Neural cell (in vitro differentiated cells): ENCODE data around the gene INF2.

ENCODE experiments used
- CTCF ChIP-seq: fragments of 450-650 bp; IDR thresholded peaks from 2 replicates; pipeline ENCODE4 v1.5.1; 2014; ENCODE audit warnings: antibody characterized with exemption, mild to moderate bottlenecking, moderate library complexity; ENCODE audit not compliant: poor library complexity, severe bottlenecking
- EP300 ChIP-seq: fragments of 450-650 bp; conservative IDR thresholded peaks from 2 replicates; pipeline ENCODE4 v1.6.1; 2014; ENCODE audit warnings: antibody characterized with exemption, mild to moderate bottlenecking, moderate library complexity; ENCODE audit not compliant: poor library complexity, severe bottlenecking
- EZH2 ChIP-seq: fragments of 200-600, 300-800 bp; shearing (Covaris generic), sonication (generic); IDR thresholded peaks from 2 replicates; pipeline ENCODE4 v1.6.1; 2014; ENCODE audit warnings: antibody characterized with exemption, low read length, borderline replicate concordance, mild to moderate bottlenecking; ENCODE audit not compliant: insufficient read depth, poor library complexity, severe bottlenecking
- MXI1 ChIP-seq: fragments of 450-650 bp; conservative IDR thresholded peaks from 2 replicates; pipeline ENCODE4 v1.6.1; 2014; ENCODE audit warnings: antibody characterized with exemption, mild to moderate bottlenecking; ENCODE audit not compliant: poor library complexity, severe bottlenecking
- POLR2AphosphoS5 ChIP-seq: IDR thresholded peaks from 2 replicates; pipeline ENCODE4 v1.6.1; 2012
- RAD21 ChIP-seq: fragments of 450-650 bp; conservative IDR thresholded peaks from 2 replicates; pipeline ENCODE4 v1.6.1; 2014; ENCODE audit warnings: antibody characterized with exemption, mild to moderate bottlenecking, moderate library complexity
- REST ChIP-seq: IDR thresholded peaks from 2 replicates; pipeline ENCODE4 v1.6.1; 2012; ENCODE audit warnings: borderline replicate concordance
- SMC3 ChIP-seq: fragments of 450-650 bp; conservative IDR thresholded peaks from 2 replicates; pipeline ENCODE4 v1.6.1; 2014; ENCODE audit warnings: antibody characterized with exemption, mild to moderate bottlenecking, moderate library complexity; ENCODE audit not compliant: poor library complexity
- TAF1 ChIP-seq: IDR thresholded peaks from 2 replicates; pipeline ENCODE4 v1.6.1; 2012; ENCODE audit warnings: low read depth

GRCh38 chr14:104685998-104686610 lies 3.3 kb upstream of the INF2 start:
- no peak for TF ChIP-seq CTCF
- no peak for TF ChIP-seq MXI1
- no peak for TF ChIP-seq EZH2
- TF ChIP-seq TAF1: no peak
- TF ChIP-seq RAD21: no peak
- no peak for TF ChIP-seq POLR2AphosphoS5
- no peak for TF ChIP-seq SMC3
- TF ChIP-seq REST: no peak
- TF ChIP-seq EP300: no peak
